D721Med (cell line): ENCODE results near the gene SUPT4H1.

Experiments
- DNase-seq: peaks from one replicate; pipeline ENCODE4 v3.0.0; 2011; ENCODE audit warnings: low spot score; ENCODE audit not compliant: insufficient read length
- FAIRE-seq: peaks from 2 replicates; lab custom pipeline; 2011; peaks lifted over from hg19 to GRCh38; lab: Jason Lieb, UNC
- TF ChIP-seq, protein P1 (sequence below): IDR thresholded peaks from 2 replicates; pipeline ENCODE4 v1.5.1; 2012; ENCODE audit warnings: mild to moderate bottlenecking, control low read depth; ENCODE audit not compliant: insufficient read depth; ENCODE audit errors: missing control alignments

The SUPT4H1 gene

GRCh38 chr17:58323366-58324055 lies 28.5 kb downstream of the SUPT4H1 start:
- FAIRE-seq (no peak), DNase-seq (no peak)
- TF ChIP-seq, protein P1, sequence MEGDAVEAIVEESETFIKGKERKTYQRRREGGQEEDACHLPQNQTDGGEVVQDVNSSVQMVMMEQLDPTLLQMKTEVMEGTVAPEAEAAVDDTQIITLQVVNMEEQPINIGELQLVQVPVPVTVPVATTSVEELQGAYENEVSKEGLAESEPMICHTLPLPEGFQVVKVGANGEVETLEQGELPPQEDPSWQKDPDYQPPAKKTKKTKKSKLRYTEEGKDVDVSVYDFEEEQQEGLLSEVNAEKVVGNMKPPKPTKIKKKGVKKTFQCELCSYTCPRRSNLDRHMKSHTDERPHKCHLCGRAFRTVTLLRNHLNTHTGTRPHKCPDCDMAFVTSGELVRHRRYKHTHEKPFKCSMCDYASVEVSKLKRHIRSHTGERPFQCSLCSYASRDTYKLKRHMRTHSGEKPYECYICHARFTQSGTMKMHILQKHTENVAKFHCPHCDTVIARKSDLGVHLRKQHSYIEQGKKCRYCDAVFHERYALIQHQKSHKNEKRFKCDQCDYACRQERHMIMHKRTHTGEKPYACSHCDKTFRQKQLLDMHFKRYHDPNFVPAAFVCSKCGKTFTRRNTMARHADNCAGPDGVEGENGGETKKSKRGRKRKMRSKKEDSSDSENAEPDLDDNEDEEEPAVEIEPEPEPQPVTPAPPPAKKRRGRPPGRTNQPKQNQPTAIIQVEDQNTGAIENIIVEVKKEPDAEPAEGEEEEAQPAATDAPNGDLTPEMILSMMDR = no peak

GRCh38 chr17:58322581-58323185 lies 29.3 kb downstream of the SUPT4H1 start:
- FAIRE-seq = no peak

GRCh38 chr17:58321571-58322525 lies 30.2 kb downstream of the SUPT4H1 start:
- TF ChIP-seq, protein P1 = no peak
- no peak for DNase-seq
- no peak for FAIRE-seq

More at GRCh38 chr17:58322581-58323185, 29.3 kb downstream of the SUPT4H1 start:
- TF ChIP-seq, protein P1 = no peak
- DNase-seq = no peak

DNA sequence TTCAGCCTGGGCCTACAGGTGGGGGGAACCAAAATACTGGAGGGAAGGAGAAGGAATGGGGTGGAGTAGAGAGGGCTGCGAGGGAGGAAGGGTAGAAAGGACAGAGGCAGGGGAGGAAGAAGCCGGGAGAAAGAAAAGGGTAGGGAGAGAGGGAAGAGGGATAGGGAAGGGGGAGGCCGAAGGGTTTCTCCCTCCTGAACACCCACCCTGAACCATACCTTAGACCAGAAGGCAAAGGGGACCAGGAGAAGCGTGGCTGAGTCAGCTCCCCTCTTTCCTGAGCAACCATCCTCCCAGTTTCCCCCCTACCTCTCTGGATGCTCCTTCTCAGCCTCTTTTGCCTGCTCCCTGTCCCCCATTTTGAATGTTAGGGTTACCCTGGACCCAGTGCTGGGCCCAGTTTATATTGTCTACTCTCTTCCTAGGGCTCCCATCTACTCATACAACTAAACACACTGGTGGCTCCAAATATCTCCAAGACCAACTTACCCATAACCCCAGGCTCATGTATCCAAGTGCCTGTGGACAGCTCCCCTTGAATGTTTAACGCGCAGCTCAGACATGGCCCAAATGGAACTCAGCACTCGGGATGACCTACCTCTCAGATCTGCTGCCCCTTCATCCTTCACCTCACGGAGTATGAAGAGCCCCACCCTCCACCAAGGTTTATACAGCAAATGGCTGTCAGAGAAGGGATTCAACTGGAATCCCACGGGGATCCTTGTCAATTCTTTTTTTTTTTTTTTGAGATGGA lies 31.3 kb downstream of the SUPT4H1 start:
- DNase-seq (no peak), FAIRE-seq (no peak)
- TF ChIP-seq, protein P1 = no peak

DNA sequence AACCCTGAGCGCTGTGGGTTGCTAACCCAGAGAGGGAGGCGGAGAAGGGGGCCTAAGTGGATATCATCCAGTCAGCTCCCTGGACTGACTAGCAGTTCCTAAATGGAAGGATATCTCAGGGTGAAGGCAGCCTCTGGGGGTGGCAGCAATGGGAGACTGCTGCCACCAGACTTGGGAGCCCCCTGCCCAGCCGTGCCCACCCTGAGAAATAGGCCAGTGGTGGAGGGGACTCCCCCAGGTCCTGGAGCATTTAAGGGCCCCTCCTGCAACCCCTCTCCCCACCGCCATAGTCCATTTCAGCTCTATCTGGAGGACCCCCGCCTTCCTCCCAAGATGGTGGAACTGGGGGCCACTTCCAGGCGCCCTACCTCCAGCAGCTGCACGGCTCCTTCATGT lies 31.8 kb downstream of the SUPT4H1 start:
- TF ChIP-seq, protein P1 = no peak
- DNase-seq (no peak), FAIRE-seq (no peak)
